ENCODE data around the gene COL23A1. TPM values are rescaled to one million over a fixed set of nuclear protein-coding genes. Genes with fewer than 3 reads are reported as not detected.

COL23A1 gene
- total RNA-seq, 2 donors from 2014 or later: 0.44 to 0.86 TPM

- no peaks in the 10 kb centered on the region for H3K27me3 Mint-ChIP-seq (ENCODE audit: low read depth)
- peak overlapping the region; percentile 89 for H3K27ac Mint-ChIP-seq
- H3K9me3 Mint-ChIP-seq: no peaks in the 10 kb centered on the region
- ATAC-seq (replicated peaks in 1 of 2): peak in 1 of 2 donors; percentile 4
- peaks cover 14 to 49% of the 10 kb centered on the region in 2 donors for H3K36me3 Mint-ChIP-seq (ENCODE audit: insufficient read depth in 2 of 2)
- no peak overlapping the region for H3K4me3 Mint-ChIP-seq
- peaks cover 53% of the 10 kb centered on the region for H3K4me1 Mint-ChIP-seq (ENCODE audit: low read depth)
- DNase-seq: no peak
Measured at GRCh38 chr5:178212241-178213002, 377.8 kb downstream of the COL23A1 start.

GRCh38 chr5:178211095-178212048 lies 378.8 kb downstream of the COL23A1 start:
- no peak for ATAC-seq (replicated peaks in 1 of 2)
- no peaks in the 10 kb centered on the region for H3K27me3 Mint-ChIP-seq (ENCODE audit: low read depth)
- H3K36me3 Mint-ChIP-seq (ENCODE audit: insufficient read depth in 2 of 2): peaks cover 15 to 48% of the 10 kb centered on the region in 2 donors
- no peaks in the 10 kb centered on the region for H3K9me3 Mint-ChIP-seq
- no peak for DNase-seq
- peak overlapping the region; percentile 59 for H3K27ac Mint-ChIP-seq
- H3K4me1 Mint-ChIP-seq (ENCODE audit: low read depth): peaks cover 59% of the 10 kb centered on the region
- no peak overlapping the region for H3K4me3 Mint-ChIP-seq

- Mint-ChIP-seq H3K9me3 (no peaks in the 10 kb centered on the region), H3K36me3 (ENCODE audit: insufficient read depth in 2 of 2) (peaks cover 17 to 50% of the 10 kb centered on the region in 2 donors), H3K27me3 (ENCODE audit: low read depth) (no peaks in the 10 kb centered on the region), H3K4me3 (no peak overlapping the region), H3K27ac (peak overlapping the region; percentile 49), H3K4me1 (ENCODE audit: low read depth) (peaks cover 59% of the 10 kb centered on the region)
- no peak for ATAC-seq (replicated peaks in 1 of 2)
- DNase-seq: no peak
Measured at GRCh38 chr5:178210686-178211085, 379.5 kb downstream of the COL23A1 start.

GRCh38 chr5:178210073-178210535 lies 380.1 kb downstream of the COL23A1 start:
- Mint-ChIP-seq H3K4me3 (no peak overlapping the region), H3K27ac (no peak overlapping the region), H3K4me1 (ENCODE audit: low read depth) (peaks cover 58% of the 10 kb centered on the region), H3K36me3 (ENCODE audit: insufficient read depth in 2 of 2) (peaks cover 20 to 53% of the 10 kb centered on the region in 2 donors), H3K9me3 (no peaks in the 10 kb centered on the region), H3K27me3 (ENCODE audit: low read depth) (no peaks in the 10 kb centered on the region)
- no peak for DNase-seq
- no peak for ATAC-seq (replicated peaks in 1 of 2)

GRCh38 chr5:178209334-178210072 lies 380.7 kb downstream of the COL23A1 start:
- H3K4me1 Mint-ChIP-seq (ENCODE audit: low read depth): peaks cover 58% of the 10 kb centered on the region
- no peak for DNase-seq
- H3K27me3 Mint-ChIP-seq (ENCODE audit: low read depth): no peaks in the 10 kb centered on the region
- no peak for ATAC-seq (replicated peaks in 1 of 2)
- H3K4me3 Mint-ChIP-seq: no peak overlapping the region
- H3K9me3 Mint-ChIP-seq: no peaks in the 10 kb centered on the region
- peak overlapping the region; percentile 21 for H3K27ac Mint-ChIP-seq
- H3K36me3 Mint-ChIP-seq (ENCODE audit: insufficient read depth in 2 of 2): peaks cover 20 to 53% of the 10 kb centered on the region in 2 donors

- Mint-ChIP-seq H3K27me3 (ENCODE audit: low read depth) (no peaks in the 10 kb centered on the region), H3K4me3 (no peak overlapping the region), H3K4me1 (ENCODE audit: low read depth) (peaks cover 55% of the 10 kb centered on the region), H3K9me3 (no peaks in the 10 kb centered on the region), H3K36me3 (ENCODE audit: insufficient read depth in 2 of 2) (peaks cover 23 to 54% of the 10 kb centered on the region in 2 donors), H3K27ac (peak overlapping the region; percentile 15)
- ATAC-seq (replicated peaks in 1 of 2) (no peak), DNase-seq (no peak)
Measured at GRCh38 chr5:178208540-178209227, 381.5 kb downstream of the COL23A1 start.

- Mint-ChIP-seq H3K36me3 (ENCODE audit: insufficient read depth in 2 of 2) (peaks cover 23 to 48% of the 10 kb centered on the region in 2 donors), H3K27ac (peak overlapping the region; percentile 94), H3K4me3 (peak overlapping the region; percentile 84 to 92), H3K4me1 (ENCODE audit: low read depth) (peaks cover 47% of the 10 kb centered on the region), H3K27me3 (ENCODE audit: low read depth) (no peaks in the 10 kb centered on the region), H3K9me3 (no peaks in the 10 kb centered on the region)
- DNase-seq: no peak
- no peak for ATAC-seq (replicated peaks in 1 of 2)
Measured at GRCh38 chr5:178207917-178208280, 382.3 kb downstream of the COL23A1 start.

GRCh38 chr5:178207183-178207916 lies 382.8 kb downstream of the COL23A1 start:
- H3K4me1 Mint-ChIP-seq (ENCODE audit: low read depth): peaks cover 47% of the 10 kb centered on the region
- peak overlapping the region; percentile 84 to 92 for H3K4me3 Mint-ChIP-seq
- DNase-seq (no peak), ATAC-seq (replicated peaks in 1 of 2) (no peak)
- H3K9me3 Mint-ChIP-seq: no peaks in the 10 kb centered on the region
- peak overlapping the region; percentile 94 for H3K27ac Mint-ChIP-seq
- no peaks in the 10 kb centered on the region for H3K27me3 Mint-ChIP-seq (ENCODE audit: low read depth)
- H3K36me3 Mint-ChIP-seq (ENCODE audit: insufficient read depth in 2 of 2): peaks cover 23 to 48% of the 10 kb centered on the region in 2 donors

GRCh38 chr5:178206166-178207101 lies 383.8 kb downstream of the COL23A1 start:
- peak overlapping the region; percentile 94 for H3K27ac Mint-ChIP-seq
- no peaks in the 10 kb centered on the region for H3K9me3 Mint-ChIP-seq
- DNase-seq (no peak), ATAC-seq (replicated peaks in 1 of 2) (no peak)
- H3K27me3 Mint-ChIP-seq (ENCODE audit: low read depth): no peaks in the 10 kb centered on the region
- peaks cover 23 to 47% of the 10 kb centered on the region in 2 donors for H3K36me3 Mint-ChIP-seq (ENCODE audit: insufficient read depth in 2 of 2)
- H3K4me3 Mint-ChIP-seq: peak overlapping the region; percentile 84 to 92
- peaks cover 46% of the 10 kb centered on the region for H3K4me1 Mint-ChIP-seq (ENCODE audit: low read depth)

- peaks cover 42% of the 10 kb centered on the region for H3K4me1 Mint-ChIP-seq (ENCODE audit: low read depth)
- no peaks in the 10 kb centered on the region for H3K27me3 Mint-ChIP-seq (ENCODE audit: low read depth)
- DNase-seq (no peak), ATAC-seq (replicated peaks in 1 of 2) (no peak)
- peaks cover 23 to 40% of the 10 kb centered on the region in 2 donors for H3K36me3 Mint-ChIP-seq (ENCODE audit: insufficient read depth in 2 of 2)
- peak overlapping the region; percentile 84 to 92 for H3K4me3 Mint-ChIP-seq
- H3K9me3 Mint-ChIP-seq: no peaks in the 10 kb centered on the region
- peak overlapping the region; percentile 94 for H3K27ac Mint-ChIP-seq
Measured at GRCh38 chr5:178205749-178206047, 384.5 kb downstream of the COL23A1 start.
